Astrocyte (in vitro differentiated cells and primary cell): ENCODE measurements around the gene PRRX2. TPM values are rescaled to one million over a fixed set of nuclear protein-coding genes. Genes with fewer than 3 reads are reported as not detected.

Experiments used
- DNase-seq: peaks from one replicate; pipeline ENCODE4 v3.0.0-alpha.2; 2010; ENCODE audit warnings: low read depth
- FAIRE-seq: peaks from 2 replicates; lab custom pipeline; 2011; peaks lifted over from hg19 to GRCh38; lab: Jason Lieb, UNC
- H2AFZ ChIP-seq: 2 replicates; pipeline ENCODE4 v1.6.0; 2012; ENCODE audit warnings: low read depth, low read length, inconsistent platforms
- H3K27ac ChIP-seq: 2 replicates; pipeline ENCODE4 v1.5.1; 2011; ENCODE audit warnings: low read depth, low read length, inconsistent platforms
- H3K27me3 ChIP-seq: 2 replicates; pipeline ENCODE4 v1.6.0; 2011; ENCODE audit warnings: low read length, inconsistent platforms; ENCODE audit not compliant: insufficient read depth
- H3K36me3 ChIP-seq: 2 replicates; pipeline ENCODE4 v1.5.1; 2011; ENCODE audit warnings: low read length, inconsistent platforms; ENCODE audit not compliant: insufficient read depth
- H3K4me1 ChIP-seq: 2 replicates; pipeline ENCODE4 v1.5.1; 2011; ENCODE audit warnings: low read length, inconsistent platforms; ENCODE audit not compliant: insufficient read depth
- H3K4me2 ChIP-seq: 2 replicates; pipeline ENCODE4 v1.6.0; 2012; ENCODE audit warnings: low read length, inconsistent platforms
- H3K4me3 ChIP-seq: 2 replicates; pipeline ENCODE4 v1.5.1; 2011; ENCODE audit warnings: low read depth, mild to moderate bottlenecking, low read length, inconsistent platforms; ENCODE audit not compliant: insufficient read depth
- H3K79me2 ChIP-seq: 2 replicates; pipeline ENCODE4 v1.6.0; 2012; ENCODE audit warnings: mild to moderate bottlenecking, low read length, inconsistent platforms; ENCODE audit not compliant: insufficient read depth
- H3K9ac ChIP-seq: 2 replicates; pipeline ENCODE4 v1.6.0; 2012; ENCODE audit warnings: mild to moderate bottlenecking, low read length, inconsistent platforms
- H3K9me3 ChIP-seq: 2 replicates; pipeline ENCODE4 v1.5.1; 2012; ENCODE audit warnings: low read depth, mild to moderate bottlenecking, low read length, inconsistent platforms; ENCODE audit not compliant: insufficient read depth
- H4K20me1 ChIP-seq: 2 replicates; pipeline ENCODE4 v1.6.0; 2012; ENCODE audit warnings: low read length, inconsistent platforms; ENCODE audit not compliant: insufficient read depth
- H3K27ac Mint-ChIP-seq: one replicate; pipeline ENCODE4 v1.8.0; 2021; ENCODE audit warnings: mild to moderate bottlenecking, mixed read lengths; ENCODE audit not compliant: unreplicated experiment
- H3K27me3 Mint-ChIP-seq: one replicate; pipeline ENCODE4 v1.8.0; 2021; ENCODE audit warnings: low read depth, mixed read lengths; ENCODE audit not compliant: unreplicated experiment
- H3K36me3 Mint-ChIP-seq: one replicate; pipeline ENCODE4 v1.8.0; 2021; ENCODE audit warnings: low read depth, mixed read lengths; ENCODE audit not compliant: unreplicated experiment
- H3K4me1 Mint-ChIP-seq: one replicate; pipeline ENCODE4 v1.8.0; 2021; ENCODE audit warnings: low read depth, mixed read lengths; ENCODE audit not compliant: unreplicated experiment
- H3K4me3 Mint-ChIP-seq: one replicate; pipeline ENCODE4 v1.8.0; 2021; ENCODE audit warnings: mild to moderate bottlenecking, moderate library complexity, mixed read lengths; ENCODE audit not compliant: unreplicated experiment
- H3K9me3 Mint-ChIP-seq: one replicate; pipeline ENCODE4 v1.8.0; 2021; ENCODE audit warnings: mild to moderate bottlenecking, mixed read lengths; ENCODE audit not compliant: unreplicated experiment
- EZH2 ChIP-seq: IDR thresholded peaks from 2 replicates; pipeline ENCODE4 v1.6.1; 2012; ENCODE audit warnings: mild to moderate bottlenecking, low read length, inconsistent platforms; ENCODE audit not compliant: insufficient read depth
- total RNA-seq: library from RNA; stranded (reverse); gene quantifications from 2 replicates; pipeline ENCODE4 v1.2.1, GENCODE V29; 2021
- TF ChIP-seq, protein P1 (sequence below): IDR thresholded peaks from 2 replicates; pipeline ENCODE4 v1.5.1; 2011; ENCODE audit warnings: low read depth, mild to moderate bottlenecking, inconsistent platforms, low read length, moderate library complexity; ENCODE audit not compliant: insufficient read depth

PRRX2 gene
- total RNA-seq, 1 donor from 2014 or later, result not detected

DNA sequence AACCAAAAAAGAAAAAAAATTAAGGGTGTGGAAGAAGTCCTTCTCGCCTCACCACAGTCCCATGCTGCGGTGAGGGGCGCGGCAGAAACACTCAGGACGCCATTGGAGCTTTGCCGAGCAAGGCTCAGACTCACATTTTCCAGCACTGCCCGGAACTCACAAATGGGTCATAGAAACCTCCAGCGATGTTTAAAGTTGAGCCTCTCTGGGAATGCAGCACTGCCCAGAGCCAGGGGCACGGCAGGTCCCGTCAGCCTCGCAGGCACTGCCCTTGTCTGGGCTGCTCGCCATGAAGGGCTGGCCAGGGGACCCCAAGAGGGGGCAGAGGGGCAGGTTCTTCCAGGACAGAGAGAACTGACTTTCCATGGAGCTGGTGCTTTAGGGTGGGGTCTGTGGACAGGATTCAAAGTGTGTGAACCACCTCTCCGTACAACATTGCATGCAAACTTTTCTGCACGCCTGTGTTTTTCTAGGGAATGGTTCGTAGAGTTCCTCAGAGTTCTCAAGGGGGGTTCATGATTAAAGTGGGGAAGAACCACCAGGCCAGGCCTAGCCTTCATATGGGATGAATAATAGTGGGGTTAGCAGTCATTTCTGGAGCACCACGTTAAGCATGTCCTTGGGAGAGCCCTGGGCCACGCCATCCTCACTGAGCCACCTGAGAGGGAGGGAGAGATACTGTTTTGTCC, 38.4 kb downstream of the PRRX2 start:
- Histone ChIP-seq H3K4me3 (no peak overlapping the region), H3K79me2 (no peaks in the 10 kb centered on the region), H3K36me3 (no peaks in the 10 kb centered on the region), H3K4me2 (no peak overlapping the region), H3K4me1 (no peaks in the 10 kb centered on the region), H3K27me3 (peaks cover 9% of the 10 kb centered on the region), H3K9me3 (no peaks in the 10 kb centered on the region), H2AFZ (no peak overlapping the region), H3K27ac (no peak overlapping the region), H4K20me1 (no peaks in the 10 kb centered on the region), H3K9ac (no peak overlapping the region)
- FAIRE-seq, result no peak
- H3K4me1 Mint-ChIP-seq, result peaks cover 4% of the 10 kb centered on the region
- peaks cover 52% of the 10 kb centered on the region for H3K27me3 Mint-ChIP-seq
- peak; percentile 26 for DNase-seq
- H3K9me3 Mint-ChIP-seq, result no peaks in the 10 kb centered on the region
- no peak overlapping the region for H3K4me3 Mint-ChIP-seq
- H3K36me3 Mint-ChIP-seq, result no peaks in the 10 kb centered on the region
- H3K27ac Mint-ChIP-seq, result no peak overlapping the region
- TF ChIP-seq EZH2, result no peak
- TF ChIP-seq, protein P1, sequence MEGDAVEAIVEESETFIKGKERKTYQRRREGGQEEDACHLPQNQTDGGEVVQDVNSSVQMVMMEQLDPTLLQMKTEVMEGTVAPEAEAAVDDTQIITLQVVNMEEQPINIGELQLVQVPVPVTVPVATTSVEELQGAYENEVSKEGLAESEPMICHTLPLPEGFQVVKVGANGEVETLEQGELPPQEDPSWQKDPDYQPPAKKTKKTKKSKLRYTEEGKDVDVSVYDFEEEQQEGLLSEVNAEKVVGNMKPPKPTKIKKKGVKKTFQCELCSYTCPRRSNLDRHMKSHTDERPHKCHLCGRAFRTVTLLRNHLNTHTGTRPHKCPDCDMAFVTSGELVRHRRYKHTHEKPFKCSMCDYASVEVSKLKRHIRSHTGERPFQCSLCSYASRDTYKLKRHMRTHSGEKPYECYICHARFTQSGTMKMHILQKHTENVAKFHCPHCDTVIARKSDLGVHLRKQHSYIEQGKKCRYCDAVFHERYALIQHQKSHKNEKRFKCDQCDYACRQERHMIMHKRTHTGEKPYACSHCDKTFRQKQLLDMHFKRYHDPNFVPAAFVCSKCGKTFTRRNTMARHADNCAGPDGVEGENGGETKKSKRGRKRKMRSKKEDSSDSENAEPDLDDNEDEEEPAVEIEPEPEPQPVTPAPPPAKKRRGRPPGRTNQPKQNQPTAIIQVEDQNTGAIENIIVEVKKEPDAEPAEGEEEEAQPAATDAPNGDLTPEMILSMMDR, result no peak

DNA sequence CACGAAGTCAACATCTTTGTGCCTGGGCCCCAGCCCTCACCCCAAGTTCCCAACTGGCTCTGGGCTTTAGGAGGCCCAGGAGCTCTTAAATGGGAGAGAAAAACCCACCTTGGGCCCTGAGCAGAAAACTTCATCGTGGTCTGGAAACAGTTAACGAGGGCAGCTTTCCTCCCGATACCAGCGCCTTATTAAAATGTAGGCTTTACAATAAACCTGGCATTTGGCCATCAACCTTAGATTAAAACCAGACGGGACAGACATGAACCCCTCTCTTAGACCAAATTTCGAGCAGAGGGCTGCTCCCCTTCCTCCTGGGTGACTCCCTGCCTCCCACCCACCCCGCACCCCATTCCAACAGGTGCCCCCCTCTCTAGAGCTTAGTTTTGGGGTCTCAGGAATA, 39.4 kb downstream of the PRRX2 start:
- no peak for FAIRE-seq
- Mint-ChIP-seq H3K4me1 (peaks cover 4% of the 10 kb centered on the region), H3K27ac (no peak overlapping the region), H3K4me3 (no peak overlapping the region), H3K9me3 (no peaks in the 10 kb centered on the region), H3K27me3 (peaks cover 46% of the 10 kb centered on the region), H3K36me3 (no peaks in the 10 kb centered on the region)
- H3K4me1 ChIP-seq, result no peaks in the 10 kb centered on the region
- peaks cover 9% of the 10 kb centered on the region for H3K27me3 ChIP-seq
- no peaks in the 10 kb centered on the region for H4K20me1 ChIP-seq
- no peak overlapping the region for H3K9ac ChIP-seq
- H3K36me3 ChIP-seq, result no peaks in the 10 kb centered on the region
- TF ChIP-seq, protein P1, result no peak
- TF ChIP-seq EZH2, result no peak
- H3K9me3 ChIP-seq, result no peaks in the 10 kb centered on the region
- no peak overlapping the region for H3K27ac ChIP-seq
- H2AFZ ChIP-seq, result no peak overlapping the region
- no peaks in the 10 kb centered on the region for H3K79me2 ChIP-seq
- H3K4me2 ChIP-seq, result no peak overlapping the region
- no peak for DNase-seq
- H3K4me3 ChIP-seq, result no peak overlapping the region

DNA sequence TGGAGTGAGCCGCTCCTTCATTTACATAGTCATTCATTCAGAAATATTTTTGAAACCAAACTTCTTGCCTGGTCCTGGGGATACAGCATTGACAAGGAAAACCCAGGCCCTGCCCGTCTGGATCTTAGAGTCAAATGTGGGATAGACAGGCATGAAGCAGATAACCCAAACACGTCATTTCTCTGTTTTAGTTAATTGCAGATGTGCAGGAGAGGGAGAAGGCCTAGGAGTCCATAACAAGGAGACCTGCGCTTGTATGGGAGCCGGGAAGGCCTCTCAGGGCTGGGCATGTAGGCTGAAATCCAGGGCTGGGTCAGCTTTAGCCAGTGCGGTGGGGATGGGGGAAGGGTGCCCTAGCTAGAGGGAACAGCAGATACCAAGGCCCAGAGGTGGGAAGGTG, 43.3 kb downstream of the PRRX2 start:
- Histone ChIP-seq H3K4me2 (no peak overlapping the region), H4K20me1 (no peaks in the 10 kb centered on the region), H3K79me2 (no peaks in the 10 kb centered on the region), H3K27me3 (peaks cover 9% of the 10 kb centered on the region), H3K27ac (no peak overlapping the region), H2AFZ (no peak overlapping the region), H3K9me3 (no peaks in the 10 kb centered on the region), H3K36me3 (no peaks in the 10 kb centered on the region), H3K4me3 (no peak overlapping the region), H3K4me1 (peaks cover 18% of the 10 kb centered on the region), H3K9ac (no peak overlapping the region)
- Mint-ChIP-seq H3K4me1 (peaks cover 10% of the 10 kb centered on the region), H3K27ac (no peak overlapping the region), H3K9me3 (no peaks in the 10 kb centered on the region), H3K4me3 (no peak overlapping the region), H3K27me3 (peaks cover 29% of the 10 kb centered on the region), H3K36me3 (no peaks in the 10 kb centered on the region)
- TF ChIP-seq EZH2, result no peak
- TF ChIP-seq, protein P1, result no peak
- FAIRE-seq (no peak), DNase-seq (no peak)
